ENCODE results near the gene CAPN13.

Gene CAPN13

GRCh38 chr2:30775833-30776232 is 31.4 kb downstream of the CAPN13 start:
- peaks cover 2% of the 10 kb centered on the region for H3K27me3 Mint-ChIP-seq

GRCh38 chr2:30772021-30772705 is 35.1 kb downstream of the CAPN13 start:
- Mint-ChIP-seq H3K27ac (no peak overlapping the region), H3K36me3 (no peaks in the 10 kb centered on the region), H3K4me1 (ENCODE audit: low read depth) (peaks cover 2% of the 10 kb centered on the region), H3K27me3 (peaks cover 2% of the 10 kb centered on the region), H3K4me3 (no peak overlapping the region), H3K9me3 (ENCODE audit: low read depth) (no peaks in the 10 kb centered on the region)

More at GRCh38 chr2:30775833-30776232, 31.4 kb downstream of the CAPN13 start:
- Mint-ChIP-seq H3K9me3 (ENCODE audit: low read depth) (no peaks in the 10 kb centered on the region), H3K4me1 (ENCODE audit: low read depth) (peaks cover 2% of the 10 kb centered on the region), H3K4me3 (no peak overlapping the region), H3K27ac (no peak overlapping the region), H3K36me3 (no peaks in the 10 kb centered on the region)

- Mint-ChIP-seq H3K4me3 (no peak overlapping the region), H3K27me3 (peaks cover 2% of the 10 kb centered on the region), H3K36me3 (no peaks in the 10 kb centered on the region), H3K4me1 (ENCODE audit: low read depth) (peaks cover 4% of the 10 kb centered on the region), H3K9me3 (ENCODE audit: low read depth) (no peaks in the 10 kb centered on the region), H3K27ac (no peak overlapping the region)
Measured at GRCh38 chr2:30770816-30771576, 36.2 kb downstream of the CAPN13 start.

- Mint-ChIP-seq H3K27me3 (peaks cover 2% of the 10 kb centered on the region), H3K4me1 (ENCODE audit: low read depth) (peaks cover 2% of the 10 kb centered on the region), H3K36me3 (no peaks in the 10 kb centered on the region), H3K27ac (no peak overlapping the region), H3K4me3 (no peak overlapping the region), H3K9me3 (ENCODE audit: low read depth) (no peaks in the 10 kb centered on the region)
Measured at GRCh38 chr2:30769891-30770462, 37.3 kb downstream of the CAPN13 start.

GRCh38 chr2:30769481-30769780 is 37.8 kb downstream of the CAPN13 start:
- no peak overlapping the region for H3K27ac Mint-ChIP-seq
- H3K4me3 Mint-ChIP-seq = no peak overlapping the region
- H3K36me3 Mint-ChIP-seq = no peaks in the 10 kb centered on the region
- H3K4me1 Mint-ChIP-seq (ENCODE audit: low read depth) = peaks cover 2% of the 10 kb centered on the region
- no peaks in the 10 kb centered on the region for H3K9me3 Mint-ChIP-seq (ENCODE audit: low read depth)
- H3K27me3 Mint-ChIP-seq = peaks cover 2% of the 10 kb centered on the region

- Mint-ChIP-seq H3K27ac (no peak overlapping the region), H3K27me3 (peaks cover 2% of the 10 kb centered on the region), H3K4me1 (ENCODE audit: low read depth) (peaks cover 2% of the 10 kb centered on the region), H3K4me3 (no peak overlapping the region), H3K36me3 (no peaks in the 10 kb centered on the region), H3K9me3 (ENCODE audit: low read depth) (no peaks in the 10 kb centered on the region)
Measured at GRCh38 chr2:30768708-30769480, 38.4 kb downstream of the CAPN13 start.

GRCh38 chr2:30768036-30768686 is 39.1 kb downstream of the CAPN13 start:
- H3K27ac Mint-ChIP-seq = no peak overlapping the region

GRCh38 chr2:30766666-30767065 is 40.6 kb downstream of the CAPN13 start:
- H3K4me3 Mint-ChIP-seq = no peak overlapping the region
- H3K36me3 Mint-ChIP-seq = no peaks in the 10 kb centered on the region
- H3K9me3 Mint-ChIP-seq (ENCODE audit: low read depth) = no peaks in the 10 kb centered on the region
- peaks cover 2% of the 10 kb centered on the region for H3K4me1 Mint-ChIP-seq (ENCODE audit: low read depth)
- no peak overlapping the region for H3K27ac Mint-ChIP-seq
- H3K27me3 Mint-ChIP-seq = no peaks in the 10 kb centered on the region

More at GRCh38 chr2:30768036-30768686, 39.1 kb downstream of the CAPN13 start:
- peaks cover 2% of the 10 kb centered on the region for H3K4me1 Mint-ChIP-seq (ENCODE audit: low read depth)
- H3K4me3 Mint-ChIP-seq = no peak overlapping the region
- H3K36me3 Mint-ChIP-seq = no peaks in the 10 kb centered on the region
- peaks cover 2% of the 10 kb centered on the region for H3K27me3 Mint-ChIP-seq
- no peaks in the 10 kb centered on the region for H3K9me3 Mint-ChIP-seq (ENCODE audit: low read depth)

- Mint-ChIP-seq H3K27ac (peak overlapping the region; percentile 1), H3K9me3 (ENCODE audit: low read depth) (no peaks in the 10 kb centered on the region), H3K4me3 (no peak overlapping the region), H3K36me3 (no peaks in the 10 kb centered on the region), H3K4me1 (ENCODE audit: low read depth) (peaks cover 2% of the 10 kb centered on the region), H3K27me3 (no peaks in the 10 kb centered on the region)
Measured at GRCh38 chr2:30765876-30766470, 41.3 kb downstream of the CAPN13 start.

GRCh38 chr2:30765191-30765590 is 42.1 kb downstream of the CAPN13 start:
- H3K4me3 Mint-ChIP-seq = no peak overlapping the region
- H3K36me3 Mint-ChIP-seq = no peaks in the 10 kb centered on the region
- H3K27me3 Mint-ChIP-seq = no peaks in the 10 kb centered on the region
- peaks cover 2% of the 10 kb centered on the region for H3K4me1 Mint-ChIP-seq (ENCODE audit: low read depth)
- no peaks in the 10 kb centered on the region for H3K9me3 Mint-ChIP-seq (ENCODE audit: low read depth)
- H3K27ac Mint-ChIP-seq = no peak overlapping the region

GRCh38 chr2:30764021-30764800 is 43.0 kb downstream of the CAPN13 start:
- no peaks in the 10 kb centered on the region for H3K27me3 Mint-ChIP-seq
- H3K4me3 Mint-ChIP-seq = no peak overlapping the region
- no peaks in the 10 kb centered on the region for H3K9me3 Mint-ChIP-seq (ENCODE audit: low read depth)
- H3K4me1 Mint-ChIP-seq (ENCODE audit: low read depth) = peaks cover 2% of the 10 kb centered on the region
- no peak overlapping the region for H3K27ac Mint-ChIP-seq
- H3K36me3 Mint-ChIP-seq = no peaks in the 10 kb centered on the region

- Mint-ChIP-seq H3K4me1 (ENCODE audit: low read depth) (peaks cover 2% of the 10 kb centered on the region), H3K36me3 (no peaks in the 10 kb centered on the region), H3K9me3 (ENCODE audit: low read depth) (no peaks in the 10 kb centered on the region), H3K27ac (no peak overlapping the region), H3K4me3 (no peak overlapping the region), H3K27me3 (no peaks in the 10 kb centered on the region)
Measured at GRCh38 chr2:30763151-30763660, 44.0 kb downstream of the CAPN13 start.

- Mint-ChIP-seq H3K27ac (no peak overlapping the region), H3K9me3 (ENCODE audit: low read depth) (no peaks in the 10 kb centered on the region), H3K36me3 (no peaks in the 10 kb centered on the region), H3K4me3 (no peak overlapping the region), H3K4me1 (ENCODE audit: low read depth) (peaks cover 2% of the 10 kb centered on the region), H3K27me3 (peaks cover 3% of the 10 kb centered on the region)
Measured at GRCh38 chr2:30761226-30761625, 46.0 kb downstream of the CAPN13 start.

All from activated naive CD8-positive, alpha-beta T cell (primary cell).